ENCODE data around the gene ANO9. TPM values are rescaled to one million over a fixed set of nuclear protein-coding genes. Genes with fewer than 3 reads are reported as not detected.

ANO9 gene
- total and polyA plus RNA-seq, 2 experiments from 2014 or later = 9.0 to 10.2 TPM

DNA sequence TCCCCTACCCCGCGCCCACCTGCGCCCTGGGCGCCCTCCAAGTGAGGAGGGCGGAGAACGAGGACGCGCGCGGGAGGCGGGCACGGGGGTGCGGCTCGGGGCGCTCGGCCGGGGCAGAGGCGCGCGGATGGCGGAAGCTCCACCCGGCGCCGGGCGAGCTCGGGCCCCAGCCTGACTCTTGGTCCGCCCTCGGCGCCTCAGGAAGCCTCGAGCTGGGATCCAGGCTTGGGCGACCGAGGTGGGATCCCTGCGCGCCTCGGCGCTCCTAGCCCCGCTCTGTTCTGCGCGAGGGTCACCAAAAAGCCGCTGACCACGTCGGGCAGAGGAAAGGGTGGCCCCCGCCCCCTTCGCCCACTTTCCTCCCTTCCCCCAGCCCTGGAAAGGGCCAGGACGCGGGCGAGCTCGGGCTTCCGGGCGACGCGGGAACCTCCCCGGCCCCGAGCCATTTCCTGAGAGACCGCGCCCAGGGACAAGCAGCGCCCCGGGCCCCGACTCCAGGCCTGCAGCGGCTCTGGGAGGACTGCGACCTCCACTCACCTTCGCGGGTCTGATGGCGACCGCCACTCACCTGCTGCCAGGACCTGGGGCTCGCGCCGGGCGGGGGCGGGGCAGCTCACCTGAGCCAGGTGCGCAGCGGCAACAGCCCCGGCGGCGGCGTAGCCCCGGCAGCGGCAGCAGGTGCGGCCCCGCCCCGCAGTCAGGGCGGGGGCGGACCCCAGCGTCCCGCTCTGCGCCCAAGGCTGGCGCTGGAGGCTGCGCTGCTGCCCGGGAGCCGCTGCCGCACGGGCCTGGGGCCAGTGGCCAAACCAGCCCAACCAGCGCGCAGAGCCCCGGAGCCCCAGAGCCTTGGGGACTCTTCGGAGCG lies 24.8 kb downstream of the ANO9 start (continued):
- TF ChIP-seq, protein P1, sequence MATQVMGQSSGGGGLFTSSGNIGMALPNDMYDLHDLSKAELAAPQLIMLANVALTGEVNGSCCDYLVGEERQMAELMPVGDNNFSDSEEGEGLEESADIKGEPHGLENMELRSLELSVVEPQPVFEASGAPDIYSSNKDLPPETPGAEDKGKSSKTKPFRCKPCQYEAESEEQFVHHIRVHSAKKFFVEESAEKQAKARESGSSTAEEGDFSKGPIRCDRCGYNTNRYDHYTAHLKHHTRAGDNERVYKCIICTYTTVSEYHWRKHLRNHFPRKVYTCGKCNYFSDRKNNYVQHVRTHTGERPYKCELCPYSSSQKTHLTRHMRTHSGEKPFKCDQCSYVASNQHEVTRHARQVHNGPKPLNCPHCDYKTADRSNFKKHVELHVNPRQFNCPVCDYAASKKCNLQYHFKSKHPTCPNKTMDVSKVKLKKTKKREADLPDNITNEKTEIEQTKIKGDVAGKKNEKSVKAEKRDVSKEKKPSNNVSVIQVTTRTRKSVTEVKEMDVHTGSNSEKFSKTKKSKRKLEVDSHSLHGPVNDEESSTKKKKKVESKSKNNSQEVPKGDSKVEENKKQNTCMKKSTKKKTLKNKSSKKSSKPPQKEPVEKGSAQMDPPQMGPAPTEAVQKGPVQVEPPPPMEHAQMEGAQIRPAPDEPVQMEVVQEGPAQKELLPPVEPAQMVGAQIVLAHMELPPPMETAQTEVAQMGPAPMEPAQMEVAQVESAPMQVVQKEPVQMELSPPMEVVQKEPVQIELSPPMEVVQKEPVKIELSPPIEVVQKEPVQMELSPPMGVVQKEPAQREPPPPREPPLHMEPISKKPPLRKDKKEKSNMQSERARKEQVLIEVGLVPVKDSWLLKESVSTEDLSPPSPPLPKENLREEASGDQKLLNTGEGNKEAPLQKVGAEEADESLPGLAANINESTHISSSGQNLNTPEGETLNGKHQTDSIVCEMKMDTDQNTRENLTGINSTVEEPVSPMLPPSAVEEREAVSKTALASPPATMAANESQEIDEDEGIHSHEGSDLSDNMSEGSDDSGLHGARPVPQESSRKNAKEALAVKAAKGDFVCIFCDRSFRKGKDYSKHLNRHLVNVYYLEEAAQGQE (IDR thresholded peaks at IDR 0.05; ENCODE audit: unreplicated experiment) = no peak
- TF ChIP-seq POLR2AphosphoS5 (IDR thresholded peaks at IDR 0.05; ENCODE audit: low read depth) (peak; percentile 71), EZH2 (IDR thresholded peaks at IDR 0.05; ENCODE audit: low read depth, unreplicated experiment) (no peak)
- TF ChIP-seq, protein P2, sequence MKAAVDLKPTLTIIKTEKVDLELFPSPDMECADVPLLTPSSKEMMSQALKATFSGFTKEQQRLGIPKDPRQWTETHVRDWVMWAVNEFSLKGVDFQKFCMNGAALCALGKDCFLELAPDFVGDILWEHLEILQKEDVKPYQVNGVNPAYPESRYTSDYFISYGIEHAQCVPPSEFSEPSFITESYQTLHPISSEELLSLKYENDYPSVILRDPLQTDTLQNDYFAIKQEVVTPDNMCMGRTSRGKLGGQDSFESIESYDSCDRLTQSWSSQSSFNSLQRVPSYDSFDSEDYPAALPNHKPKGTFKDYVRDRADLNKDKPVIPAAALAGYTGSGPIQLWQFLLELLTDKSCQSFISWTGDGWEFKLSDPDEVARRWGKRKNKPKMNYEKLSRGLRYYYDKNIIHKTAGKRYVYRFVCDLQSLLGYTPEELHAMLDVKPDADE (IDR thresholded peaks at IDR 0.05) = no peak

DNA sequence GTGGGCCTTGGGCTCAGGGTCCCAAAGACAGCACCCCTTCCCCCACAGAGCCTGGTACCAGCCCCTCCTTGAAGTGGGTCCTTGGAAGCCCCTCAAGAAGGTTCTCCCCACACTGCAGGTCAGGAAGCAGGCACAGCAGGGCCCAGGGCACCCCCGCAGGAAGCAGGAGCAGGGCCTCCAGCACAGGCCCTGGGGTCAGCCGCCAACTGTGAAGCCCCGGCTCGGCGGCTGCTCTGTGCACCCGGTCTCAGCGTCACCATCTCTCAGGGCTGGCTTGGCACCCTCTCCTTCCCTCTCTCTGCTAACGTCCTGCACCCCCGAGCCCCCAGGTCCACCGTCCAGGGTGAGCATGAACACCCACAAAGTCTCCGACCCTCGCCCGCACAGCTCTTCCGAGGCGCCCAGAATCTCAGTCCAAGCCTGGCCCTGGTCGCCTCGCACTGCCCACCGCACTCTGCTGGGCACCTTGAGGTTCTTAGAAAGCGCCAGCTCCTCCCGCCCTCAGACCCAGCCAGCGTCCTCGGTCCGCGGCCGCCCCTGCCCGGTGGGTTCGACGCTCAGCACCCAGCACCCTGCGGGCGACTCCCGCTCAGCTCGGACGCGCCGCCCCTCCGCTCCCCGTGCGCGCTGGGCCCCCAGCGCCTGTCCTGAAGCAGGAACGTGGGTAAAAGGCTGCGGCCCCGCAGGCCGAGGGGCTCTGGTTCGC lies 25.6 kb downstream of the ANO9 start:
- Histone ChIP-seq H3F3A (replicated peaks; ENCODE audit: low read depth) (peaks cover 7% of the 10 kb centered on the region), H3K4me1 (ENCODE audit: insufficient read depth) (peaks cover 7% of the 10 kb centered on the region; the same call in 1 of the 2 replicates), H4K20me1 (replicated peaks; ENCODE audit: insufficient read depth) (no peaks in the 10 kb centered on the region; the same call in 1 of the 2 replicates), H3K27me3 (ENCODE audit: insufficient read depth) (no peaks in the 10 kb centered on the region), H2AFZ (peak overlapping the region; percentile 63; the same call in 1 of the 2 replicates), H3K4me3 (peak overlapping the region; percentile 78), H3K79me2 (replicated peaks; ENCODE audit: insufficient read depth) (peaks cover 5% of the 10 kb centered on the region), H3K9me2 (ENCODE audit: insufficient read depth) (no peaks in the 10 kb centered on the region), H3K4me2 (peak overlapping the region; percentile 95), H3K36me3 (ENCODE audit: insufficient read depth) (no peaks in the 10 kb centered on the region), H3K27ac (ENCODE audit: low read depth) (no peak overlapping the region)
- Mint-ChIP-seq H3K27ac (no peak overlapping the region), H3K4me3 (peak overlapping the region; percentile 78), H3K36me3 (ENCODE audit: low read depth) (no peaks in the 10 kb centered on the region), H3K27me3 (ENCODE audit: insufficient read depth, low read depth, poor library complexity) (peaks cover 23% of the 10 kb centered on the region), H3K4me1 (peaks cover 26% of the 10 kb centered on the region), H3K9me3 (no peaks in the 10 kb centered on the region)
- ATAC-seq (peak; percentile 13), DNase-seq (ENCODE audit: low spot score) (peak; percentile 39)
- no peak for TF ChIP-seq CREB1 (CRISPR knock-in tag; IDR thresholded peaks at IDR 0.05; ENCODE audit: low read depth)
- TF ChIP-seq STAT1 (IDR thresholded peaks at IDR 0.05; ENCODE audit: unreplicated experiment) = no peak
- no peak for TF ChIP-seq POLR2AphosphoS5 (IDR thresholded peaks at IDR 0.05; ENCODE audit: low read depth)
- TF ChIP-seq ZNF114 (CRISPR knock-in tag; IDR thresholded peaks at IDR 0.05) = no peak
- no peak for TF ChIP-seq EZH2 (IDR thresholded peaks at IDR 0.05; ENCODE audit: low read depth, unreplicated experiment)
- TF ChIP-seq JUNB (IDR thresholded peaks at IDR 0.05; ENCODE audit: unreplicated experiment) = no peak
- TF ChIP-seq, protein P3, sequence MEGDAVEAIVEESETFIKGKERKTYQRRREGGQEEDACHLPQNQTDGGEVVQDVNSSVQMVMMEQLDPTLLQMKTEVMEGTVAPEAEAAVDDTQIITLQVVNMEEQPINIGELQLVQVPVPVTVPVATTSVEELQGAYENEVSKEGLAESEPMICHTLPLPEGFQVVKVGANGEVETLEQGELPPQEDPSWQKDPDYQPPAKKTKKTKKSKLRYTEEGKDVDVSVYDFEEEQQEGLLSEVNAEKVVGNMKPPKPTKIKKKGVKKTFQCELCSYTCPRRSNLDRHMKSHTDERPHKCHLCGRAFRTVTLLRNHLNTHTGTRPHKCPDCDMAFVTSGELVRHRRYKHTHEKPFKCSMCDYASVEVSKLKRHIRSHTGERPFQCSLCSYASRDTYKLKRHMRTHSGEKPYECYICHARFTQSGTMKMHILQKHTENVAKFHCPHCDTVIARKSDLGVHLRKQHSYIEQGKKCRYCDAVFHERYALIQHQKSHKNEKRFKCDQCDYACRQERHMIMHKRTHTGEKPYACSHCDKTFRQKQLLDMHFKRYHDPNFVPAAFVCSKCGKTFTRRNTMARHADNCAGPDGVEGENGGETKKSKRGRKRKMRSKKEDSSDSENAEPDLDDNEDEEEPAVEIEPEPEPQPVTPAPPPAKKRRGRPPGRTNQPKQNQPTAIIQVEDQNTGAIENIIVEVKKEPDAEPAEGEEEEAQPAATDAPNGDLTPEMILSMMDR (conservative IDR thresholded peaks at IDR 0.05; ENCODE audit: low read depth in 2 of 2) = no peak
